HAP-1 (cell line): ENCODE measurements around the gene ANOS1.
"Not testable (repeated sequence)": the region's sequence is repeated elsewhere in the genome, so short reads cannot be mapped to it uniquely, and the experiment has no call there.

Source experiments
- DNase-seq, 2 experiments: peaks; one replicate each; pipeline ENCODE4 v3.0.0-alpha.2; 2016 to 2020; ENCODE audit warnings: low spot score in 2 of 2
- H3K27me3 ChIP-seq: fragments of 250-450 bp; sonication (Bioruptor Pico); 2 replicates; pipeline ENCODE4 v1.5.1; 2020; ENCODE audit warnings: low read depth, mild to moderate bottlenecking, moderate library complexity
- H3K36me3 ChIP-seq: fragments of 250-450 bp; sonication (Bioruptor Pico); replicated peaks from 2 replicates; pipeline ENCODE4 v1.5.1; 2020; ENCODE audit warnings: mild to moderate bottlenecking
- H3K4me1 ChIP-seq: fragments of 250-450 bp; sonication (Bioruptor Pico); 2 replicates; pipeline ENCODE4 v1.5.1; 2020; ENCODE audit warnings: mild to moderate bottlenecking
- H3K4me3 ChIP-seq: fragments of 250-450 bp; sonication (Bioruptor Pico); 2 replicates; pipeline ENCODE4 v1.5.1; 2020; ENCODE audit warnings: mild to moderate bottlenecking, moderate library complexity
- H3K9me3 ChIP-seq: fragments of 250-450 bp; sonication (Bioruptor Pico); 2 replicates; pipeline ENCODE4 v1.5.1; 2020; ENCODE audit warnings: mild to moderate bottlenecking, moderate library complexity
- in situ Hi-C: fragments of 300-500 bp; cut with MboI; formaldehyde crosslinking; loops from 3 replicates; pipeline ENCODE4 v1.14.3; 2020; ENCODE audit warnings: low sequenced_read_pairs, inconsistent platforms, mixed read lengths

The ANOS1 gene

DNA sequence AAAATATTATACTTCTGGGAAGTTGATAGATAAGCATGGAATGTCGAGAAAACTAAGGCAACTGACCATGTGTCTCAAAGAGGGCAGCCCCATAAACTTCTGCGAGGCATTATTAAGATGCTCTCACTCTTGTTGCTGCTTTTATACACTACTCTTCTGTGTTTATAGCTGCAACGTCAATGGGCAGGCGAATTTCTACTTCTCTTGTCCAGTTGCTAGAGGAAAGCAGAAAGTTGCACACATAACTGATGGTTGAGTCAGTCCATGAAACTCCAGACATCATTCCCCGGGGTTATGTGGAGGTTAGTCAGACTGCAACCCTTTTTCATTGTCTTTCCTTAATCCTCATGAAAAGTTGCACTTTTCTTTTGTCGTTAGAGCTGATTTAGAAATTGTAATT, 227.5 kb downstream of the ANOS1 start:
- no peak overlapping the region for H3K4me3 ChIP-seq
- in situ Hi-C loops: no loop called here

DNA sequence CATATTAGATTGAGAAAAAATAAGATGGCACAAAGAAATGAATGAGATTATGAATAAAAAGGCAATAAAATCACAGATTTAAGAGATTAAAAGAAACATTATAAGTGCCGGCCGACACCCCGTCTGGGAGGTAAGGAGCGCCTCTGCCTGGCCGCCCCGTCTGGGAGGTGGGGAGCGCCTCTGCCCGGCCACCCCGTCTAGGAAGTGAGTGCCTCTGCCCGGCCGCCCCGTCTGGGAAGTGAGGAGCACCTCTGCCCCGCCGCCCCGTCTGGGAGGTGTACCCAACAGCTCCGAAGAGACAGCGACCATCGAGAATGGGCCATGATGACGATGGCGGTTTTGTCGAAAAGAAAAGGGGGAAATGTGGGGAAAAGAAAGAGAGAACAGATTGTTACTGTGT, 229.8 kb downstream of the ANOS1 start:
- H3K9me3 ChIP-seq, in situ Hi-C loops: not testable (repeated sequence)

More for the DNA sequence above, 227.5 kb downstream of the ANOS1 start:
- no peaks in the 10 kb centered on the region for H3K27me3 ChIP-seq
- H3K36me3 ChIP-seq: no peaks in the 10 kb centered on the region
- H3K4me1 ChIP-seq: no peaks in the 10 kb centered on the region
- no peaks in the 10 kb centered on the region for H3K9me3 ChIP-seq
- DNase-seq: no peak

DNA sequence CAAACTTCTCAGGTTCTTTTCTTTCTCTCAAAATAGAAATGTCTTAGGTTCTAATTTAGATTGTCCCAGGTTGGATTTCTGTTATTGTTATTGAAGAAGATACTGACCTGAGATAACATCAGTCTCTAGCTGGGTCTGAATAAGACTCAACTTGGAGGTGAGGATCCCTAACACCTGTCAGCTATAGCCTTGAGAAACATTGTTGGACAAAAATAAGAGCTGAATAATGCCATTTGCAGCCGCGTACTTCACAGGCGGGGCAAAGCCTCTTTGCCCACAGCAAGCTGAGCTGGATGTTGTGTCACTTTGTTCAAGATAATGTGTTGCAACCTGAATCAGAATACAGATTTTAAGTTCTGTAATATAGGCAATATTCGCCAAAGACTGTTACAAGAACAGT, 231.7 kb downstream of the ANOS1 start:
- H3K27me3 ChIP-seq: no peaks in the 10 kb centered on the region
- no peaks in the 10 kb centered on the region for H3K4me1 ChIP-seq
- no peak overlapping the region for H3K4me3 ChIP-seq
- no peaks in the 10 kb centered on the region for H3K9me3 ChIP-seq
- in situ Hi-C loops: no loop called here
- no peaks in the 10 kb centered on the region for H3K36me3 ChIP-seq
- DNase-seq: no peak

More for the DNA sequence above, 229.8 kb downstream of the ANOS1 start:
- not testable (repeated sequence) for H3K4me3 ChIP-seq, H3K36me3 ChIP-seq, H3K27me3 ChIP-seq, H3K4me1 ChIP-seq, DNase-seq

DNA sequence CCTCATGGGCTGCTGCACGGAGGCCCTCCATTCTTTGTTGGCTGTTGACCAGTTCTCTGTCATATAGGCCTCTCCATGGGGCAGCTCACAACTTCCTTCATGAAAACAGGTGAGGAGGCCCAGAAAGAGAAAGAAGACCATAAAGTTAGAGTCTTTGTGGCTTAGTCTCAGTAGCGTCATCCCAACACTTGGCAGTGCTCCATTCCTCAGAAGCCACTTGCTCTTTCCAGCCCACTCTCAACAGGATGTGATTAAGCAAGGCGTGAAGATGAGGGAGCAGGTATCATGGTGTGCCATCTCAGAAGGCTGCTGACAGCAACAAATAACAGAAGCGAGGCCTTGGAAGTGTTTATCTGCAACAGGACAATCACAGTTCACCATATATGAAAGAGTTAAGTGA, 236.9 kb downstream of the ANOS1 start:
- H3K27me3 ChIP-seq, in situ Hi-C loops, H3K9me3 ChIP-seq, H3K4me3 ChIP-seq, DNase-seq, H3K36me3 ChIP-seq, H3K4me1 ChIP-seq: not testable (repeated sequence)

DNA sequence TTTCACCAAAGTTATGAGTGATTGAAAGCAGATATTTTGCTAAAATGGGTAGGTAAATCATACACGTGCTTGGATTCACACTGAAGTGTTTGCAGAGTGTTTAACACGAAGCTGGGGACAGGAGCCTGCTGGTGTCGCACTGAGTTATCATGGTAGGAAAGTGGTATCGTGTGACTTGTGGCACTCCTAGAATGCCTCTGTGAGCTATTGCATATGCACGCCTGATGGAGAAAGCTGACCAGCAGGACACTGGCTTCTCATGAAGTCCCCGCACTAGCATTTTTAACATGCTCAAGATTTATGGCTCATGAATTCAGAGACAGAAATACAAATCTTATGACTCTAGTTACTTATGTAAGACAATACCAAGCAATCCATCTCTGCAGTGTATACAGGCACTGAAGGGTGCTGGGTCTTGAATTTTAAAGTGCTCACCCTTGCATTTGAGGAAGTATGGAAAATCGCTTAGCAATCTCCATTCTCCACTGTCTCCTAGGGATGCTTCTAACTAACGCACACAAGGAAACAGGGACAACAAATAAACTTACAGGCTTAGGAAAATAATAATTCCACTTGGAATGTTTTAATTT, 247.5 kb downstream of the ANOS1 start:
- no peaks in the 10 kb centered on the region for H3K36me3 ChIP-seq
- H3K9me3 ChIP-seq: no peaks in the 10 kb centered on the region
- no peaks in the 10 kb centered on the region for H3K4me1 ChIP-seq
- no peak overlapping the region for H3K4me3 ChIP-seq
- H3K27me3 ChIP-seq: no peaks in the 10 kb centered on the region
- no peak for DNase-seq
- in situ Hi-C loops: no loop called here
